ENCODE measurements around the gene TNFSF13. TPM values are rescaled to one million over a fixed set of nuclear protein-coding genes. Genes with fewer than 3 reads are reported as not detected.

Gene TNFSF13
- total RNA-seq, 8 experiments from 2014 or later, result 1.2 to 8.1 (median 2.0) TPM

- WGBS, 10 experiments, result 20 to 100% (median 91%) methylated on average over 1 to 17 of the region's 23 CpGs; no CpG with 5 or more reads in 2 of the 10 experiments
Observed at GRCh38 chr17:7580604-7581575, 22.3 kb downstream of the TNFSF13 start.

GRCh38 chr17:7582396-7583252 is 24.1 kb downstream of the TNFSF13 start:
- 83 to 100% (median 95%) methylated on average over 1 to 12 of the region's 36 CpGs; no CpG with 5 or more reads in 6 of the 10 experiments for WGBS, 10 experiments

More at GRCh38 chr17:7580604-7581575, 22.3 kb downstream of the TNFSF13 start:
- ATAC-seq (replicated peaks in 6 of 8), result no peak
- Histone ChIP-seq H3K4me3 (no peak overlapping the region), H3K27ac (no peak overlapping the region), H3K4me1 (replicated peaks in 1 of 2) (peaks cover 24 to 29% of the 10 kb centered on the region in 2 donors)
- in situ Hi-C loops (cut with MboI; ENCODE audit: low pct_unique_long_range_greater_than_20kb in 2 of 9, low sequenced_read_pairs in 9 of 9, unreplicated experiment in 9 of 9), result no loop called here

GRCh38 chr17:7583253-7584109 is 24.9 kb downstream of the TNFSF13 start, which contains the start of gene MPDU1:
Gene MPDU1, plus strand, starts transcription at chr17:7583852. Its CDS starts 11 bp downstream, at chr17:7583863.
- Histone ChIP-seq H3K27ac (peak within 1 kb of the TSS; percentile 99), H3K4me3 (peak within 1 kb of the TSS; percentile 63 to 75 (median 70)), H3K4me1 (replicated peaks in 1 of 2) (peaks cover 24 to 29% of the 10 kb centered on the region in 2 donors)
- 0 to 19% (median 1%) methylated on average over 5 to 39 of the region's 69 CpGs; no CpG with 5 or more reads in 4 of the 10 experiments for WGBS, 10 experiments
- ATAC-seq (replicated peaks in 6 of 8), result peak; percentile 35 to 86 (median 76)
- in situ Hi-C loops (cut with MboI; ENCODE audit: low pct_unique_long_range_greater_than_20kb in 2 of 9, low sequenced_read_pairs in 9 of 9, unreplicated experiment in 9 of 9), result no loop called here

More at GRCh38 chr17:7582396-7583252, 24.1 kb downstream of the TNFSF13 start:
- peaks cover 24 to 29% of the 10 kb centered on the region in 2 donors for H3K4me1 ChIP-seq (replicated peaks in 1 of 2)
- peak overlapping the region; percentile 15 to 75 (median 70) for H3K4me3 ChIP-seq
- ATAC-seq (replicated peaks in 6 of 8), result no peak
- in situ Hi-C loops (cut with MboI; ENCODE audit: low pct_unique_long_range_greater_than_20kb in 2 of 9, low sequenced_read_pairs in 9 of 9, unreplicated experiment in 9 of 9), result no loop called here
- H3K27ac ChIP-seq, result peak overlapping the region; percentile 99

- Histone ChIP-seq H3K27ac (no peak overlapping the region), H3K4me3 (no peak overlapping the region), H3K4me1 (replicated peaks in 1 of 2) (peaks cover 26% of the 10 kb centered on the region in 2 donors)
- no peak for ATAC-seq (replicated peaks in 6 of 8)
- in situ Hi-C loops (cut with MboI; ENCODE audit: low pct_unique_long_range_greater_than_20kb in 2 of 9, low sequenced_read_pairs in 9 of 9, unreplicated experiment in 9 of 9), result no loop called here
- 60 to 100% (median 85%) methylated on average over 1 to 5 of the region's 9 CpGs; no CpG with 5 or more reads in 4 of the 10 experiments for WGBS, 10 experiments
Observed at GRCh38 chr17:7586673-7587419, 28.3 kb downstream of the TNFSF13 start.

GRCh38 chr17:7587420-7588151 is 29.0 kb downstream of the TNFSF13 start:
- peaks cover 19 to 22% of the 10 kb centered on the region in 2 donors for H3K4me1 ChIP-seq (replicated peaks in 1 of 2)
- no peak overlapping the region for H3K4me3 ChIP-seq
- 0 to 100% (median 97%) methylated on average over 1 to 6 of the region's 12 CpGs; no CpG with 5 or more reads in 5 of the 10 experiments for WGBS, 10 experiments
- peak in 2 of 8 experiments; percentile 5 to 9 for ATAC-seq (replicated peaks in 6 of 8)
- in situ Hi-C loops (cut with MboI; ENCODE audit: low pct_unique_long_range_greater_than_20kb in 2 of 9, low sequenced_read_pairs in 9 of 9, unreplicated experiment in 9 of 9), result no loop called here
- H3K27ac ChIP-seq, result no peak overlapping the region

- ATAC-seq (replicated peaks in 6 of 8), result peak; percentile 2 to 21 (median 5)
- WGBS, 10 experiments, result 100% methylated on average over 1 to 3 of the region's 30 CpGs; no CpG with 5 or more reads in 8 of the 10 experiments
- in situ Hi-C loops (cut with MboI; ENCODE audit: low pct_unique_long_range_greater_than_20kb in 2 of 9, low sequenced_read_pairs in 9 of 9, unreplicated experiment in 9 of 9), result no loop called here
- Histone ChIP-seq H3K4me3 (peak overlapping the region in 4 of 5 donors; percentile 11 to 33 (median 24)), H3K27ac (peak overlapping the region in 1 of 2 donors; percentile 47), H3K4me1 (replicated peaks in 1 of 2) (peaks cover 11 to 14% of the 10 kb centered on the region in 2 donors)
Observed at GRCh38 chr17:7588553-7589203, 30.1 kb downstream of the TNFSF13 start.

- in situ Hi-C loops (cut with MboI; ENCODE audit: low pct_unique_long_range_greater_than_20kb in 2 of 9, low sequenced_read_pairs in 9 of 9, unreplicated experiment in 9 of 9), result no loop called here
- WGBS, 10 experiments, result 0 to 100% (median 20%) methylated on average over 1 to 5 of the region's 56 CpGs; no CpG with 5 or more reads in 3 of the 10 experiments
- Histone ChIP-seq H3K4me1 (replicated peaks in 1 of 2) (peaks cover 11 to 13% of the 10 kb centered on the region in 2 donors), H3K27ac (peak overlapping the region in 1 of 2 donors; percentile 47), H3K4me3 (peak overlapping the region; percentile 5 to 33 (median 21))
- ATAC-seq (replicated peaks in 6 of 8), result peak; percentile 45 to 88 (median 79)
Observed at GRCh38 chr17:7589204-7589868, 30.8 kb downstream of the TNFSF13 start.

GRCh38 chr17:7589891-7590691 is 31.5 kb downstream of the TNFSF13 start, which contains the start of gene SOX15:
Gene SOX15, minus strand, starts transcription at chr17:7590094. Its CDS starts 418 bp downstream, at chr17:7589676.
- in situ Hi-C loops (cut with MboI; ENCODE audit: low pct_unique_long_range_greater_than_20kb in 2 of 9, low sequenced_read_pairs in 9 of 9, unreplicated experiment in 9 of 9), result no loop called here
- peak in 4 of 8 experiments; percentile 3 to 9 (median 5) for ATAC-seq (replicated peaks in 6 of 8)
- Histone ChIP-seq H3K27ac (peak within 1 kb of the TSS in 1 of 2 donors; percentile 47), H3K4me3 (peak within 1 kb of the TSS; percentile 5 to 33 (median 21)), H3K4me1 (replicated peaks in 1 of 2) (peaks cover 5 to 6% of the 10 kb centered on the region in 2 donors)
- 0 to 100% (median 60%) methylated on average over 1 to 7 of the region's 24 CpGs; no CpG with 5 or more reads in 4 of the 10 experiments for WGBS, 10 experiments

- peaks cover 4 to 6% of the 10 kb centered on the region in 2 donors for H3K4me1 ChIP-seq (replicated peaks in 1 of 2)
- in situ Hi-C loops (cut with MboI; ENCODE audit: low pct_unique_long_range_greater_than_20kb in 2 of 9, low sequenced_read_pairs in 9 of 9, unreplicated experiment in 9 of 9), result no loop called here
- H3K27ac ChIP-seq, result no peak overlapping the region
- 20 to 80% (median 56%) methylated on average over 1 to 2 of the region's 4 CpGs; no CpG with 5 or more reads in 7 of the 10 experiments for WGBS, 10 experiments
- H3K4me3 ChIP-seq, result no peak overlapping the region
- peak in 3 of 8 experiments; percentile 49 to 58 (median 56) for ATAC-seq (replicated peaks in 6 of 8)
Observed at GRCh38 chr17:7590743-7591142, 32.2 kb downstream of the TNFSF13 start.

Measured in motor neuron (in vitro differentiated cells).